GM20000 (cell line): ENCODE measurements around the gene TOE1.
"Not testable (repeated sequence)": the region's sequence is repeated elsewhere in the genome, so short reads cannot be mapped to it uniquely, and the experiment has no call there.

Source experiments
- DNase-seq: peaks from one replicate; pipeline ENCODE4 v3.0.0; 2012; ENCODE audit warnings: low spot score
- CTCF ChIP-seq: IDR thresholded peaks from 2 replicates; pipeline ENCODE4 v1.5.1; 2012; ENCODE audit warnings: mild to moderate bottlenecking, control low read depth; ENCODE audit errors: extremely low read depth, missing control alignments

TOE1 gene

GRCh38 chr1:45339789-45340558 lies at the start of gene TOE1, which contains the start of gene MUTYH:
Gene TOE1 (plus strand): TSS chr1:45340170. CDS start chr1:45340253, 83 bp downstream.
Gene MUTYH (minus strand): TSS chr1:45340440. CDS start chr1:45334505, 5,935 bp downstream.
- DNase-seq: peak; percentile 92
- TF ChIP-seq CTCF: no peak

GRCh38 chr1:45291002-45291401 lies 49.0 kb upstream of the TOE1 start:
- DNase-seq: not testable (repeated sequence)

- DNase-seq: no peak
- TF ChIP-seq CTCF: no peak
These were observed 48.3 kb upstream of the TOE1 start for GRCh38 chr1:45291716-45292115.

GRCh38 chr1:45297666-45298356 lies 42.2 kb upstream of the TOE1 start:
- DNase-seq: no peak
- no peak for TF ChIP-seq CTCF

- no peak for DNase-seq
- TF ChIP-seq CTCF: no peak
These were observed 40.7 kb upstream of the TOE1 start for GRCh38 chr1:45299296-45299695.

- peak; percentile 67 for DNase-seq
- peak; percentile 68 for TF ChIP-seq CTCF
These were observed 39.8 kb upstream of the TOE1 start for GRCh38 chr1:45299981-45300668.

GRCh38 chr1:45300669-45300997 lies 39.3 kb upstream of the TOE1 start:
- DNase-seq: no peak
- TF ChIP-seq CTCF: no peak
